Measurements from ENCODE around the gene CXorf65.
A peak's percentile ranks its signal among the peaks of the same experiment; 100 is the strongest.

The CXorf65 gene

DNA sequence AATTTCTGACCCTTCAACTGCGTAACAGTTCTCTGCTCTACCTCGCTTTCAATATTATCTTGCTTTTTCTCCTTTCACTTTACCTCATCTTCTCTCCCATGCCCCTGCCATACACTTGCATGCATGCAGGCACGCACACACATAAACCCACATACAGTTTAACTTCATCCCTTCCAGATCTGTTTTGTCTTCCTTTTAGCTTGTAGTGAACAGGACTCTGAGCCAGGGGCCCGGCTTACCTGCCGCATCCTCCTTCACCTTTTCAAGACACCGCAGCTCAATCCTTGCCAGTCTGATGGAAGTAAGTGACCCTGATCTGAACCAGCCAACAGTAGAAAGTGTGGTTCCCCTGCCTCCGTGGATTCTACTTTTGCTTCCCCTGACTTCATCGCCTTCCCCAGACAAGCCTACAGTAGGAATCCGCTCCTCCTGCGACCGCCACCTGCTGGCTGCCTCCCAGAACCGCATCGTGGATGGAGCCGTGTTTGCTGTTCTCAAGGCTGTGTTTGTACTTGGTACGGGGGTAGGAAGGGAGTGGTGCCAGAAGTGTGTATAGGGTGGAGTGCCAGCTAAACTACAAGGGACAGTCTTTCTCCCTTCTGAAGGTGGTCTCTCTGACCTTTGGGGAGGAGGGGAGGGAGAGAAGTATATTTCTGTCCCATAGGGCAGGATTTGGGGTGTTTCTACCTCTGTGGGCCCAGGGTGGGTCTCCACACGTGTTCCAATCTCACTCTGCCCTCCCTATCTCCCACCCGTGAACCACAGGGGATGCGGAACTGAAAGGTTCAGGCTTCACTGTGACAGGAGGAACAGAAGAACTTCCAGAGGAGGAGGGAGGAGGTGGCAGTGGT is 22.6 kb upstream of the CXorf65 start:
- ATAC-seq (ENCODE audit: insufficient read depth, low read depth), result peak; percentile 93
- peaks cover 93% of the 10 kb centered on the region for H3K36me3 ChIP-seq (ENCODE audit: insufficient read depth, low read length)

GRCh38 chrX:71128166-71128833 is 21.8 kb upstream of the CXorf65 start:
- H3K9ac ChIP-seq (ENCODE audit: low read depth, low read length), result no peak overlapping the region
- no peak overlapping the region for H3K4me3 ChIP-seq (ENCODE audit: low read depth in 1 of 2, low read length in 2 of 2)
- TF ChIP-seq CTCF (IDR thresholded peaks at IDR 0.05; ENCODE audit: borderline replicate concordance, extremely low read depth, low read length, poor library complexity, severe bottlenecking) (no peak), EZH2 (IDR thresholded peaks at IDR 0.05; ENCODE audit: borderline replicate concordance, low read depth, low read length, severe bottlenecking) (no peak)
- H3K27me3 ChIP-seq (ENCODE audit: insufficient read depth, low read length, poor library complexity), result no peaks in the 10 kb centered on the region
- no peaks in the 10 kb centered on the region; the same call in 1 of the 2 replicates for H3K79me2 ChIP-seq (ENCODE audit: insufficient read depth, low read length)
- DNase-seq (no peak), ATAC-seq (ENCODE audit: insufficient read depth, low read depth) (no peak)
- H3K4me1 ChIP-seq (ENCODE audit: insufficient read depth, low read length), result 0 out of 2 replicates have a peak, but pooled peaks cover 8% of the 10 kb centered on the region
- no peak overlapping the region for H3K4me2 ChIP-seq (ENCODE audit: insufficient read depth, low read length)
- H3K36me3 ChIP-seq (ENCODE audit: insufficient read depth, low read length), result peaks cover 96% of the 10 kb centered on the region
- peak overlapping the region; percentile 39 for H3K27ac ChIP-seq (ENCODE audit: low read length)
- H3K9me3 ChIP-seq (ENCODE audit: insufficient read depth, low read length, severe bottlenecking), result no peaks in the 10 kb centered on the region
- no peaks in the 10 kb centered on the region for H4K20me1 ChIP-seq (ENCODE audit: insufficient read depth, low read length)
- H2AFZ ChIP-seq (ENCODE audit: low read depth, low read length), result no peak overlapping the region

More for the DNA sequence above, 22.6 kb upstream of the CXorf65 start:
- H3K4me3 ChIP-seq (ENCODE audit: low read depth in 1 of 2, low read length in 2 of 2), result no peak overlapping the region
- H3K27ac ChIP-seq (ENCODE audit: low read length), result peak overlapping the region; percentile 39
- peak; percentile 90 for TF ChIP-seq CTCF (IDR thresholded peaks at IDR 0.05; ENCODE audit: borderline replicate concordance, extremely low read depth, low read length, poor library complexity, severe bottlenecking)
- no peak for TF ChIP-seq EZH2 (IDR thresholded peaks at IDR 0.05; ENCODE audit: borderline replicate concordance, low read depth, low read length, severe bottlenecking)
- H3K9me3 ChIP-seq (ENCODE audit: insufficient read depth, low read length, severe bottlenecking), result no peaks in the 10 kb centered on the region
- no peaks in the 10 kb centered on the region for H4K20me1 ChIP-seq (ENCODE audit: insufficient read depth, low read length)
- no peak overlapping the region; the same call in 1 of the 2 replicates for H3K9ac ChIP-seq (ENCODE audit: low read depth, low read length)
- no peaks in the 10 kb centered on the region; the same call in 1 of the 2 replicates for H3K79me2 ChIP-seq (ENCODE audit: insufficient read depth, low read length)
- DNase-seq, result peak; percentile 76
- 0 out of 2 replicates have a peak, but pooled peaks cover 8% of the 10 kb centered on the region for H3K4me1 ChIP-seq (ENCODE audit: insufficient read depth, low read length)
- no peak overlapping the region for H2AFZ ChIP-seq (ENCODE audit: low read depth, low read length)
- H3K27me3 ChIP-seq (ENCODE audit: insufficient read depth, low read length, poor library complexity), result no peaks in the 10 kb centered on the region
- no peak overlapping the region for H3K4me2 ChIP-seq (ENCODE audit: insufficient read depth, low read length)

GRCh38 chrX:71118985-71119535 is 12.5 kb upstream of the CXorf65 start:
- Histone ChIP-seq H3K9me3 (ENCODE audit: insufficient read depth, low read length, severe bottlenecking) (no peaks in the 10 kb centered on the region), H3K4me1 (ENCODE audit: insufficient read depth, low read length) (peaks cover 30% of the 10 kb centered on the region), H3K27ac (ENCODE audit: low read length) (peak overlapping the region; percentile 99), H3K4me3 (ENCODE audit: low read depth in 1 of 2, low read length in 2 of 2) (peak overlapping the region; percentile 66 to 79; a peak in 3 of 4 replicates), H3K27me3 (ENCODE audit: insufficient read depth, low read length, poor library complexity) (no peaks in the 10 kb centered on the region), H2AFZ (ENCODE audit: low read depth, low read length) (peak overlapping the region; percentile 76), H3K36me3 (ENCODE audit: insufficient read depth, low read length) (peaks cover 45% of the 10 kb centered on the region), H4K20me1 (ENCODE audit: insufficient read depth, low read length) (no peaks in the 10 kb centered on the region), H3K9ac (ENCODE audit: low read depth, low read length) (peak overlapping the region; percentile 86), H3K4me2 (ENCODE audit: insufficient read depth, low read length) (peak overlapping the region; percentile 81), H3K79me2 (ENCODE audit: insufficient read depth, low read length) (peaks cover 30% of the 10 kb centered on the region)
- DNase-seq (no peak), ATAC-seq (ENCODE audit: insufficient read depth, low read depth) (peak; percentile 12; the same call in 1 of the 3 replicates)
- TF ChIP-seq CTCF (IDR thresholded peaks at IDR 0.05; ENCODE audit: borderline replicate concordance, extremely low read depth, low read length, poor library complexity, severe bottlenecking) (no peak), EZH2 (IDR thresholded peaks at IDR 0.05; ENCODE audit: borderline replicate concordance, low read depth, low read length, severe bottlenecking) (no peak)

All from DND-41 (cell line).